ENCODE results near the gene MME.
"Not testable (repeated sequence)": the region's sequence is repeated elsewhere in the genome, so short reads cannot be mapped to it uniquely, and the experiment has no call there.

Gene MME

GRCh38 chr3:155084567-155084966, 4.4 kb downstream of the MME start:
- DNase-seq (ENCODE audit: low spot score): no peak

GRCh38 chr3:155086051-155086450, 5.9 kb downstream of the MME start:
- no peak for DNase-seq (ENCODE audit: low spot score)

DNA sequence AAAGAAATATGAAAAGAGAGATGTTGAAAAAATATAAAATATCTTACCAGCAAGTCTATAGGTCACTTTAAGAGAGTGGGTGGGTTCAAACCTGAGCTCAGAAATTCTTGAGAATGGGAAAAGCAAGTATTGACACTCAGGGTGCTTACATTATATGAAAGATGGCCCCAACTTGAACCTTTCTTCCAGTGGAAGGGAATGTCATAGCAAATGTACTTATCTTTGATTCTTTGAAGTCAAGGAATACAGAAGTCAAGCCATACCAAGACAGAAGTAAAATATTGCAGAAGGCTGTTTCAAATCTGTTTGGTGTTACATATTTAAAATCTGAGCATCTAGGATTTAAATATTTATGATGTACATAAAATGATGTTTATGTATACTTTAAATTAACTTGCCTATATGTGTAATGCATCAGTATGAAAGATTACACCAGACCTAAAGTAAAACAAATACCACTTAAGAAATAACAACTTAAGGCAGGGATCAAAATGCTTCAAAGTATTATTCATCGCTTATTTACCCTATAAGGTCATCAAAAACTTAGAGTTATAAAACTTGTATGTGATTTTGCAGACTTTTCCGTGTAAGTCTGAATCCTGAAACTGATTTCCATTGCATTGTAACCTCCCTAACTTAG, 8.7 kb downstream of the MME start:
- no peak for DNase-seq (ENCODE audit: low spot score)

DNA sequence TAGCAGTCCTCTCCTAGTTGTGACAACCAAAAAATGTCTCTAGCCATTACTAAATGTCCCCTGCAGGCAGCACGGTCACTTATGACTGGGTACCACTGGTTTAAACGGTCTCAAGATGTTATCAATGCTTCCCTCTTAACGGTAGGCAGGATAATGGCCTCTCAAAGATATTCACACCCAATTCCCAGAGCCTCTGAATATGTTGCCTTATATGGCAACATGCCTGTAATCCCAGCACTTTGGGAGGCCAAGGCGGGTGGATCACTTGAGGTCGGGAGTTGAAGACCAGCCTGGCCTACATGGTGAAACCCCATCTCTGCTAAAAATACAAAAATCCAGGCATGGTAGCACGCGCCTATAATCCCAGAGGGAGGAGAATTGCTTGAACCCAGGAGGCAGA, 9.4 kb downstream of the MME start:
- DNase-seq (ENCODE audit: low spot score): no peak

GRCh38 chr3:155093261-155093660, 13.1 kb downstream of the MME start:
- DNase-seq (ENCODE audit: low spot score): no peak

GRCh38 chr3:155096303-155097008, 16.3 kb downstream of the MME start:
- DNase-seq (ENCODE audit: low spot score): no peak

- no peak for DNase-seq (ENCODE audit: low spot score)
Observed at GRCh38 chr3:155097009-155097349, 16.9 kb downstream of the MME start.

- no peak for DNase-seq (ENCODE audit: low spot score)
Observed at GRCh38 chr3:155101398-155101797, 21.3 kb downstream of the MME start.

GRCh38 chr3:155102329-155102728, 22.2 kb downstream of the MME start:
- DNase-seq (ENCODE audit: low spot score): no peak

- DNase-seq (ENCODE audit: low spot score): no peak
Observed at GRCh38 chr3:155103686-155104085, 23.6 kb downstream of the MME start.

- DNase-seq (ENCODE audit: low spot score): no peak
Observed at GRCh38 chr3:155106119-155106518, 26.0 kb downstream of the MME start.

DNA sequence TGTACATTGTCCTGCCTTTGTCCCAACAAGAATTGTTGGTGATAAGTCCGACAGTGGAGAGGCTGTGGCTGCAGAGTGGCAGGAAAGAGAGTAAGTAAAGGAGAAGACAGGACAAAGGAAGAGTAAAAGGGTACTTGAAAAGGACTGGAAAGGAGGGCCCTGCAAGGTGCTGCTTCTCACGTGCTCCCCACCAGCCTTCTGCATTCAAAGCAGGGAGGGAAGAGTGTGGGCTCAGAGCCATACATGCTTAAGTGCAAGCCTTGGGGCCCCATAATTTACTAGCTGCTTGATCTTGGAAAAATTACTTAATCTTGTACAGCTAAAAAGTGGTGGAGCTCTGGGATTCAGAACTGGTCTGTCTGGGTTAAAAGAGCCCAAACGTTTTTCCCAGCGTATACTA, 29.9 kb downstream of the MME start:
- DNase-seq (ENCODE audit: low spot score): no peak

DNA sequence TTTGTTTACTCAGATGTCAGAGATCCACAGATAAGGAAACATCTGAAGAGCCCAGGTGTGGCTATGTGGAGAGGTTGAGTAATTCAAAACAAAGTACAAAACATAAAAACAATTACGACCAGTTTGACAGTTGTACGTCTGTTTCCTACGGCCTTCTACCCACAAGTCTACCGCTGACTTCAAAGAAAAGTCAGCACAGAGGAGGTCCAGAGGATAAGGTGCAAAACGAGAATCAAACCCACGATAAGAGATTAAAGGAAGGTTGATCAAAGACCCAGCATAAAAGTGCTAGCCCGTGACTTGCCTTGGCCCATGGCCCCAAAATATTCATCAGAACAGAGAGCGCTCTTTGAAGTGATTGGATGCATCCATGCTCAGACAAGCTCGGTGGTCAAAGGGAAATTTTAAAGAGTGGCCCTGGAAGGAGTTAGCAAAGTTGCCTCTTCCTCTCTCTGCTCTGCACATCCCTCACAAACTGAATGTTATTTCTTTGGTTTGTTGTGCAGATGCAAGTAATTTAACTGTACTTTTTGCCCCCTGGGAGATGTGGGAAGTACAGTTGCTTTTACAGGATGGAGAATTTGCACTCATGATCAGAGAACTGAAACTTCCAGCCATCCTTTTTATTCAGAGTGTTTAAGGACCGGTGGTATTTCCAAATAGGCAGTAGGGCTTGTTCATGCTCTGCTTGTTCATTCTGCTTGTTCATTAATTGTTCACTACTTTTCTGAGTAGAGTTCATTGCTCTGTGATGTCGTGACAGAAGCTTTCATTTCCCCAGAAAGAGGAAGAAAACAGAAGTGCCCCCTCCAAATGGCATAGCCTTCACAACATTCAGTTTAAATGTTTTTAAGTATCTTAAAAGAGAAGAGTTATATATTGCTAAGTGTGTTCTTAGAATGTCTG, 31.1 kb downstream of the MME start:
- DNase-seq (ENCODE audit: low spot score): no peak

- no peak for DNase-seq (ENCODE audit: low spot score)
Observed at GRCh38 chr3:155111971-155112370, 31.9 kb downstream of the MME start.

DNA sequence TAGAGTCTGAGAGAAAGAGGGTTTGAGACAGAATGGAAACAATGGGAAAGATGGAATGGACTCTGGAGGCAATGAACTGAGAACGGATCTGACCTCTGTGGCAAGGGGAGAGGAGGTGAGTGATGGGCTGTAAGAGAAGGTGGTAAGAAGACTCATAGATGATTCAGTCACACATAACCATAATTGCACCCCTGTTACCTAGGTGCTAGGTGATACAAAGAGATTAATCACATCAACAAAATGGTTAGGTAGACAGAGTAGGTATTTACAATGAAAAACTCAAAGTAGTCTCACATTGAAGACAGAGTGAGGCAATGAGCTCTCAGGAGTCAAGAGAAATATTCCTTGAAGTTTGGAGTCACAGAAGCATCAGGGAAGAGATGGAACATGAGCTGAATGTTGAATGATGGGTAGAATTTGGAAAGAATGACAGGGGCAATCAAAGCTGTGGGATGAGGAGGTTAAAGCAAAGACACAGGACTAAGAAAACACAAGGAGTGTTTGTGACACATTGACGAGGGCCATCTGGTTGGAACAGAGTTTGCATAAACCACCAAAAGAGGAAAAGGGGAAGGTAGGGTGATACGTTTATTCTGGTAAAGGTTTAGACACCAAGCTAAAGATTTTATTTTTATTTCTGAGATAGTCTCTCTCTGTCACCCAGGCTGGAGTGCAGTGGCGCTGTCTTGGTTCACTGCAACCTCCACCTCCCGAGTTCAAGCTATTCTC, 32.7 kb downstream of the MME start:
- no peak for DNase-seq (ENCODE audit: low spot score)

DNA sequence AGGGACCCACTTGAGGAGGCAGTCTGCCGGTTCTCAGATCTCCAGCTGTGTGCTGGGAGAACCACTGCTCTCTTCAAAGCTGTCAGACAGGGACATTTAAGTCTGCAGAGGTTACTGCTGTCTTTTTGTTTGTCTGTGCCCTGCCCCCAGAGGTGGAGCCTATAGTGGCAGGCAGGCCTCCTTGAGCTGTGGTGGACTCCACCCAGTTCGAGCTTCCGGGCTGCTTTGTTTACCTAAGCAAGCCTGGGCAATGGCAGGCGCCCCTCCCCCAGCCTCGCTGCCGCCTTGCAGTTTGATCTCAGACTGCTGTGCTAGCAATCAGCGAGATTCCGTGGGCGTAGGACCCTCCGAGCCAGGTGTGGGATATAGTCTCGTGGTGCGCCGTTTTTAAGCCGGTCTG, 44.6 kb downstream of the MME start:
- not testable (repeated sequence) for DNase-seq (ENCODE audit: low spot score)

DNA sequence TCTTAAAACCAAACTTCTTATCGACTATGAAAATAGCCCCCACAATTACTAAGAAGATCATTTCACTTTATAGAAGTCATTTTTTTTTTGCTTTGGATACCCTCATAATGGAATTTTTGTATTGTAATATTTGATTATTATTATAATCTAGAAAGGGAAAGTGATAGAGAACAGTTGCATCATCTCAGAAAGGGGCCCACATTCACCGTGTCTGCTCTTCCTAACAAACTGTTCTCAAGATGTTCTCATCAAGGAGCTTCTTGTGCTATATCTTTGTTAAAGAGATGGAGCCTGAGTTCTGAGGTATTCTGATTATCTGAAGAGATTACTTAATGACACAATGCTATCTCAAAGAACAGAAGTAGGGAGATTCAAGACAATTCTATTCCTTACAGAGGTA, 49.3 kb downstream of the MME start:
- no peak for DNase-seq (ENCODE audit: low spot score)

- no peak for DNase-seq (ENCODE audit: low spot score)
Observed at GRCh38 chr3:155130001-155130400, 49.9 kb downstream of the MME start.

- DNase-seq (ENCODE audit: low spot score): no peak
Observed at GRCh38 chr3:155131104-155131503, 51.0 kb downstream of the MME start.

DNA sequence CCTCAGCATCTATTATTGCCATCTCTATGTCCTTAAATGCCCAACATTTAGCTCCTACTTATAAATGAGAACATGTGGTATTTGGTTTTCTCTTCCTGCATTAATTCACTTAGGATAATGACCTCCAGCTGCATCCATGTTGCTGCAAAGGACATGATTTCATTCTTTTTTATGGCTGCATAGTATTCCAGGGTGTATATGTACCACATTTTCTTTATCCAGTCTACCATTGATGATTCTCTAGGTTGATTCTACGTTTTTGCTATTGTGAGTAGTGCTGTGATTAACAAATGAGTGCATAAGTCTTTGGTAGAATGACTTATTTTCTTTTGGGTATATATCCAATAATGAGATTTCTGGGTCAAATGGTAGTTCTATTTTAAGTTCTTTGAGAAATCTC, 54.2 kb downstream of the MME start:
- DNase-seq (ENCODE audit: low spot score): not testable (repeated sequence)

DNA sequence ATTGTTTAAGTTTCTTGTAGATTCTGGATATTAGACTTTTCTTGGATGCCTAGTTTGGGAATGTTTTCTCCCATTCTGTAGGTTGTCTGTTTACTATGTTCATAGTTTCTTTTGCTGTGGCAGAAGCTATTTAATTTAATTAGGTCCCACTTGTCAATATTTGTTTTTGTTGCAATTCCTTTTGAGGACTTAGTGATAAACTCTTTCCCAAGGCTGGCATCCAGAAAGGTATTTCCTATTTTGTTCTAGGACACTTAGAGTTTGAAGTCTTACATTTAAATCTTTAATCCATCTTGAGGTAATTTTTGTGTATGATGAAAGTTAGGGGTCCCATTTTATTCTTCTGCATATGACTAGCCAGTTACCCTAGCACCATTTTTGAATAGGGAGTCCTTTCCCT, 54.9 kb downstream of the MME start:
- no peak for DNase-seq (ENCODE audit: low spot score)

- no peak for DNase-seq (ENCODE audit: low spot score)
Observed at GRCh38 chr3:155138677-155139076, 58.6 kb downstream of the MME start.
